GM18519 (cell line): ENCODE results near the gene DCAF11.
A peak's percentile ranks its signal among the peaks of the same experiment; 100 is the strongest.

Source experiments
- ATAC-seq: cut with Tn5 transposase; IDR thresholded peaks from one replicate; pipeline ENCODE4 v1.9.1; 2021; ENCODE audit warnings: mild to moderate bottlenecking, moderate library complexity; ENCODE audit not compliant: unreplicated experiment, low FRiP score

The DCAF11 gene

GRCh38 chr14:24116128-24116814, 1.7 kb downstream of the DCAF11 start:
- ATAC-seq, result no peak

- no peak for ATAC-seq
Measured at GRCh38 chr14:24117179-24117578, 2.6 kb downstream of the DCAF11 start.

- ATAC-seq, result no peak
Measured at GRCh38 chr14:24119691-24120090, 5.1 kb downstream of the DCAF11 start.

- no peak for ATAC-seq
Measured at GRCh38 chr14:24121210-24121609, 6.6 kb downstream of the DCAF11 start.

GRCh38 chr14:24122416-24122815, 7.8 kb downstream of the DCAF11 start:
- ATAC-seq, result no peak

- no peak for ATAC-seq
Measured at GRCh38 chr14:24122898-24123297, 8.3 kb downstream of the DCAF11 start.

- no peak for ATAC-seq
Measured at GRCh38 chr14:24123424-24124417, 9.1 kb downstream of the DCAF11 start.

GRCh38 chr14:24126939-24127338, 12.4 kb downstream of the DCAF11 start:
- ATAC-seq, result no peak

- no peak for ATAC-seq
Measured at GRCh38 chr14:24127673-24128072, 13.1 kb downstream of the DCAF11 start.

GRCh38 chr14:24129410-24129998, 14.9 kb downstream of the DCAF11 start:
- no peak for ATAC-seq

- no peak for ATAC-seq
Measured at GRCh38 chr14:24130380-24130716, 15.8 kb downstream of the DCAF11 start, which contains the start of gene FITM1. TSS of gene FITM1 (plus strand) at chr14:24130659. CDS start at chr14:24131564, 905 bp downstream.

GRCh38 chr14:24130717-24131548, 16.4 kb downstream of the DCAF11 start:
- no peak for ATAC-seq

GRCh38 chr14:24131549-24131966, 17.0 kb downstream of the DCAF11 start:
- no peak for ATAC-seq

GRCh38 chr14:24132061-24132685, 17.6 kb downstream of the DCAF11 start:
- ATAC-seq, result no peak

- ATAC-seq, result no peak
Measured at GRCh38 chr14:24132976-24133375, 18.4 kb downstream of the DCAF11 start.

GRCh38 chr14:24133735-24134134, 19.2 kb downstream of the DCAF11 start:
- no peak for ATAC-seq

- ATAC-seq, result peak; percentile 6
Measured at GRCh38 chr14:24135584-24135833, 20.9 kb downstream of the DCAF11 start.

- ATAC-seq, result peak; percentile 64
Measured at GRCh38 chr14:24135834-24136683, 21.5 kb downstream of the DCAF11 start, which contains the start of gene PSME1. TSS of gene PSME1 (plus strand) at chr14:24136194. CDS start at chr14:24136263, 69 bp downstream.
